ENCODE data around the gene GATD1. TPM values are rescaled to one million over a fixed set of nuclear protein-coding genes. Genes with fewer than 3 reads are reported as not detected.

GATD1 gene
- total and polyA plus RNA-seq, 10 of the 15 experiments (the other 5 are each of a cell fraction or from before 2014, with no cell fraction given) = 1.2 to 92.6 (median 22.3) TPM

DNA sequence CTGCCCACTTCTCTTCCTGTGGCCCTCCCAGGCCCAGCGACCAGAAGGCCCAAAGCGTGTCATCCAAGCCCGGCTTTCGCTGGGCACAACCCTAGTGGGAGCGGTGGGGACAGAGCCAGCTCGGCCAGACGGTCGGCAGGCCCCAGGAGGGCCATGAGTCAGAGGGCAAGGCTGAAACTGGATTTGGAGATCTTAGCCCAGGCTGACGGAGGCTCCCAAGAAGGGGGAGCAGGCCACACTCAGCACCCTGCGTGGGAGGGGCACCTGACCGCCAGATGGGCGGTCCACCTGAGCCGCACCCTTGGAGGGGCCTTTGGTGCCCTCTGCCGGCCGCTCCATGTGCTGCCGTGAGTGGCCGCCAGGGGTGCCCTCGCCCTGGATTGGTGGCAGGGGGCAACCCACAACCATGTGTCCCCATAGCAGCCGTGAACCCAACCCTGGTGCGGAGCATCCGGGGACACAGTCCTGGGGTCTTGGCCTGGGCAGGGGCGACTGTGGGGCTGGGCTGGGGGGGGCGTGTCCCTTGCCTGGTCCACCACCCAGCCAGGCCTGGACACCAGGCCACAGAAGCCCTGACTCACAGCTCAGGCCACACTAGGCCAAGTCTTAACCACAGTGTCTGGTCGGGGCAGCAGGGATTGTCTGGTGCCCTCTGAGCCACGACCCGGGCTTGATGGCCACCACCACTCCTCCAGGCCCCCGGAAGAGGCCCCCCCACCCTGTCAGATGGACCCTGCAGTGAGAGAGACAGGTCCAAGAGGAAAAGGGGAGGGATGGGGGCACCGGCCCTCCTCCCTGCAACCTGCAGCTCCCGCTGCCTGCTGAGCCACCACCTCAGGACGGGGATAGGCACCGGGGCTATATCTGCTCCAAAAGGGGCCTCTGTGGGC lies 49.2 kb downstream of the GATD1 start (continued):
- TF ChIP-seq SMC3 (IDR thresholded peaks at IDR 0.05; ENCODE audit: borderline replicate concordance, low read length) (peak; percentile 78; the same call in 1 of the 2 replicates), LARP7 (IDR thresholded peaks at IDR 0.05) (0 out of 2 replicates have a peak, but pooled peaks have one; percentile 36), CBX5 (IDR thresholded peaks at IDR 0.05; ENCODE audit: low read depth) (no peak), POU2F2 (IDR thresholded peaks at IDR 0.05; ENCODE audit: borderline replicate concordance, low read depth, low read length) (peak; percentile 16; the same call in 1 of the 3 replicates), EZH2 (IDR thresholded peaks at IDR 0.05; ENCODE audit: borderline replicate concordance, control insufficient read depth, low read depth, low read length) (no peak), NR2F1 (conservative IDR thresholded peaks at IDR 0.05) (peak; percentile 61; the same call in 1 of the 2 replicates), SMARCA5 (IDR thresholded peaks at IDR 0.05) (peak; percentile 92; the same call in 1 of the 2 replicates), RB1 (IDR thresholded peaks at IDR 0.05; ENCODE audit: borderline replicate concordance) (peak; percentile 37; the same call in 1 of the 2 replicates), GABPA (IDR thresholded peaks at IDR 0.05; ENCODE audit: low read depth) (no peak), ATF7 (IDR thresholded peaks at IDR 0.05; ENCODE audit: low read depth) (no peak), BCL11A (IDR thresholded peaks at IDR 0.05; ENCODE audit: low read depth, low read length) (no peak), SIN3A (IDR thresholded peaks at IDR 0.05; ENCODE audit: low read depth, low read length) (no peak), RELA (IDR thresholded peaks at IDR 0.05; ENCODE audit: borderline replicate concordance, partially characterized antibody) (peak; percentile 16), GATAD2B (conservative IDR thresholded peaks at IDR 0.05; ENCODE audit: low read depth) (0 out of 2 replicates have a peak, but pooled peaks have one; percentile 41), PAX5 (IDR thresholded peaks at IDR 0.05; ENCODE audit: borderline replicate concordance, low read depth, low read length) (no peak; the same call in 1 of the 2 replicates), PAX8 (IDR thresholded peaks at IDR 0.05) (no peak), RAD21 (IDR thresholded peaks at IDR 0.05; ENCODE audit: insufficient read depth, low read depth, low read length) (peak; percentile 70)
- TF ChIP-seq, protein P1, sequence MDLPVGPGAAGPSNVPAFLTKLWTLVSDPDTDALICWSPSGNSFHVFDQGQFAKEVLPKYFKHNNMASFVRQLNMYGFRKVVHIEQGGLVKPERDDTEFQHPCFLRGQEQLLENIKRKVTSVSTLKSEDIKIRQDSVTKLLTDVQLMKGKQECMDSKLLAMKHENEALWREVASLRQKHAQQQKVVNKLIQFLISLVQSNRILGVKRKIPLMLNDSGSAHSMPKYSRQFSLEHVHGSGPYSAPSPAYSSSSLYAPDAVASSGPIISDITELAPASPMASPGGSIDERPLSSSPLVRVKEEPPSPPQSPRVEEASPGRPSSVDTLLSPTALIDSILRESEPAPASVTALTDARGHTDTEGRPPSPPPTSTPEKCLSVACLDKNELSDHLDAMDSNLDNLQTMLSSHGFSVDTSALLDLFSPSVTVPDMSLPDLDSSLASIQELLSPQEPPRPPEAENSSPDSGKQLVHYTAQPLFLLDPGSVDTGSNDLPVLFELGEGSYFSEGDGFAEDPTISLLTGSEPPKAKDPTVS (IDR thresholded peaks at IDR 0.05; ENCODE audit: low read depth, low read length) = no peak
- TF ChIP-seq, protein P2, sequence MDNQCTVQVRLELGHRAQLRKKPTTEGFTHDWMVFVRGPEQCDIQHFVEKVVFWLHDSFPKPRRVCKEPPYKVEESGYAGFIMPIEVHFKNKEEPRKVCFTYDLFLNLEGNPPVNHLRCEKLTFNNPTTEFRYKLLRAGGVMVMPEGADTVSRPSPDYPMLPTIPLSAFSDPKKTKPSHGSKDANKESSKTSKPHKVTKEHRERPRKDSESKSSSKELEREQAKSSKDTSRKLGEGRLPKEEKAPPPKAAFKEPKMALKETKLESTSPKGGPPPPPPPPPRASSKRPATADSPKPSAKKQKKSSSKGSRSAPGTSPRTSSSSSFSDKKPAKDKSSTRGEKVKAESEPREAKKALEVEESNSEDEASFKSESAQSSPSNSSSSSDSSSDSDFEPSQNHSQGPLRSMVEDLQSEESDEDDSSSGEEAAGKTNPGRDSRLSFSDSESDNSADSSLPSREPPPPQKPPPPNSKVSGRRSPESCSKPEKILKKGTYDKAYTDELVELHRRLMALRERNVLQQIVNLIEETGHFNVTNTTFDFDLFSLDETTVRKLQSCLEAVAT (IDR thresholded peaks at IDR 0.05) = 0 out of 2 replicates have a peak, but pooled peaks have one; percentile 58
- TF ChIP-seq, protein P3, sequence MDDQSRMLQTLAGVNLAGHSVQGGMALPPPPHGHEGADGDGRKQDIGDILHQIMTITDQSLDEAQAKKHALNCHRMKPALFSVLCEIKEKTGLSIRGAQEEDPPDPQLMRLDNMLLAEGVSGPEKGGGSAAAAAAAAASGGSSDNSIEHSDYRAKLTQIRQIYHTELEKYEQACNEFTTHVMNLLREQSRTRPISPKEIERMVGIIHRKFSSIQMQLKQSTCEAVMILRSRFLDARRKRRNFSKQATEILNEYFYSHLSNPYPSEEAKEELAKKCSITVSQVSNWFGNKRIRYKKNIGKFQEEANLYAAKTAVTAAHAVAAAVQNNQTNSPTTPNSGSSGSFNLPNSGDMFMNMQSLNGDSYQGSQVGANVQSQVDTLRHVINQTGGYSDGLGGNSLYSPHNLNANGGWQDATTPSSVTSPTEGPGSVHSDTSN (IDR thresholded peaks at IDR 0.05; ENCODE audit: insufficient replicate concordance, low read depth, low read length) = peak; percentile 18

Data from GM12878 (cell line).